Panc1 (cell line): ENCODE data around the gene PROS1. TPM values are rescaled to one million over a fixed set of nuclear protein-coding genes. Genes with fewer than 3 reads are reported as not detected.

ENCODE experiments used
- ATAC-seq: fragments of 200-7000 bp; cut with Tn5 transposase; 2 replicates; pipeline ENCODE4 v1.9.1; 2020; ENCODE audit warnings: mild to moderate bottlenecking, moderate library complexity
- BruUV-seq: library from RNA; stranded (reverse); fragments of 400-500 nt; replicated peaks from 2 replicates; lab custom pipeline; 2021; lab: Mats Ljungman, UMichigan
- CTCF ChIA-PET: fragments of 300-600 bp; sonication (Branson Sonifier 250); formaldehyde crosslinking; loops from one replicate; lab custom pipeline; 2022; ENCODE audit warnings: antibody characterized with exemption; lab: Charles Lee
- POLR2A ChIA-PET: fragments of 300-600 bp; sonication (Branson Sonifier 250); formaldehyde crosslinking; loops from one replicate; lab custom pipeline; 2022; ENCODE audit warnings: antibody characterized with exemption; lab: Charles Lee
- DNase-seq: peaks from one replicate; pipeline ENCODE4 v3.0.0-alpha.2; 2010; ENCODE audit warnings: low read depth, low spot score
- H3K27ac ChIP-seq: 2 replicates; pipeline ENCODE4 v1.5.1; 2011; ENCODE audit warnings: mild to moderate bottlenecking, low read length, inconsistent platforms
- H3K27me3 ChIP-seq: fragments of 200-500 bp; sonication (Bioruptor generic); 2 replicates; pipeline ENCODE4 v1.6.0; 2014; ENCODE audit warnings: low read length, inconsistent platforms; ENCODE audit not compliant: control insufficient read depth, insufficient read depth
- H3K36me3 ChIP-seq: fragments of 200-500 bp; sonication (Bioruptor generic); 2 replicates; pipeline ENCODE4 v1.5.1; 2014; ENCODE audit warnings: inconsistent platforms, mild to moderate bottlenecking, low read length, moderate library complexity; ENCODE audit not compliant: control insufficient read depth, insufficient read depth
- H3K4me1 ChIP-seq: 2 replicates; pipeline ENCODE4 v1.5.1; 2011; ENCODE audit warnings: inconsistent platforms, mild to moderate bottlenecking, low read length, moderate library complexity; ENCODE audit not compliant: control insufficient read depth, insufficient read depth
- H3K4me3 ChIP-seq, 2 experiments: 2 replicates each; pipeline ENCODE4 v1.5.1; 2011 to 2012; ENCODE audit warnings: low read depth in 2 of 2, low read length in 2 of 2, mild to moderate bottlenecking in 2 of 2, inconsistent platforms in 1 of 2, moderate library complexity in 1 of 2
- H3K9me3 ChIP-seq: fragments of 200-500 bp; sonication (Bioruptor generic); 2 replicates; pipeline ENCODE4 v1.5.1; 2014; ENCODE audit warnings: low read depth, mild to moderate bottlenecking, inconsistent platforms, low read length, moderate library complexity; ENCODE audit not compliant: control insufficient read depth, insufficient read depth
- CTCF ChIP-seq: fragments of 450-650 bp; IDR thresholded peaks from 2 replicates; pipeline ENCODE4 v1.5.1; 2017; ENCODE audit warnings: mild to moderate bottlenecking
- POLR2AphosphoS5 ChIP-seq: IDR thresholded peaks from 2 replicates; pipeline ENCODE4 v1.6.1; 2012; ENCODE audit warnings: mild to moderate bottlenecking, low read depth, low read length, moderate library complexity
- REST ChIP-seq, 2 experiments: IDR thresholded peaks; 2 replicates each; pipeline ENCODE4 v1.6.1; 2011 to 2012; ENCODE audit warnings: low read depth in 2 of 2, control low read depth in 1 of 2, low read length in 1 of 2, mild to moderate bottlenecking in 1 of 2, moderate library complexity in 1 of 2; ENCODE audit not compliant: insufficient read depth in 1 of 2
- SIN3A ChIP-seq: IDR thresholded peaks from 2 replicates; pipeline ENCODE4 v1.6.1; 2012; ENCODE audit warnings: low read depth, mild to moderate bottlenecking, low read length, moderate library complexity, borderline replicate concordance; ENCODE audit not compliant: insufficient read depth
- TCF7L2 ChIP-seq: IDR thresholded peaks from 2 replicates; pipeline ENCODE4 v1.6.1; 2011; ENCODE audit warnings: mild to moderate bottlenecking, low read depth, low read length, inconsistent platforms
- in situ Hi-C: cut with HindIII; loops from 2 replicates; pipeline ENCODE4 v1.10.0; 2016; ENCODE audit warnings: low sequenced_read_pairs, low pct_unique_long_range_greater_than_20kb
- intact Hi-C: fragments of 100-400 bp; cut with micrococcal nuclease; formaldehyde crosslinking; loops from one replicate; pipeline ENCODE4 v1.10.0; 2022; ENCODE audit not compliant: unreplicated experiment
- total RNA-seq: library from RNA; stranded (reverse); gene quantifications from one replicate; pipeline ENCODE4 v1.2.1, GENCODE V29; 2021; ENCODE audit not compliant: unreplicated experiment

Gene PROS1
- total RNA-seq, 1 experiment from 2014 or later = 16.8 TPM

- H3K36me3 ChIP-seq = no peaks in the 10 kb centered on the region; the same call in 1 of the 2 replicates
- H3K4me3 ChIP-seq = no peak overlapping the region
- H3K27ac ChIP-seq = no peak overlapping the region
- intact Hi-C loops (no loop called here), in situ Hi-C loops (no loop called here)
- peaks cover 9% of the 10 kb centered on the region; the same call in 1 of the 2 replicates for H3K4me1 ChIP-seq
- TF ChIP-seq SIN3A (no peak), CTCF (no peak), TCF7L2 (no peak), POLR2AphosphoS5 (no peak), REST (IDR thresholded peaks at IDR 0.05; ENCODE audit: insufficient read depth in 1 of 2, low read depth in 2 of 2, low read length in 1 of 2) (no peak)
- DNase-seq (no peak), ATAC-seq (no peak)
- POLR2A ChIA-PET = no interaction called here
- no peaks in the 10 kb centered on the region for H3K27me3 ChIP-seq
- no TSS peak for BruUV-seq
- no peaks in the 10 kb centered on the region for H3K9me3 ChIP-seq
- CTCF ChIA-PET = no interaction called here
Measured at GRCh38 chr3:93983408-93983807, 9.7 kb upstream of the PROS1 start.

- no peak for DNase-seq
- ChIA-PET POLR2A (interaction anchor here (0.7 to 0.9 kb wide), 3 partner anchors 13 to 1298 kb away, joined by 12 to 15 read pairs (median 15); no protein-coding TSS in a partner anchor), CTCF (no interaction called here)
- TF ChIP-seq REST (IDR thresholded peaks at IDR 0.05; ENCODE audit: insufficient read depth in 1 of 2, low read depth in 2 of 2, low read length in 1 of 2) (no peak), POLR2AphosphoS5 (no peak), TCF7L2 (no peak), SIN3A (no peak), CTCF (no peak)
- no TSS peak for BruUV-seq
- H3K4me1 ChIP-seq = peaks cover 9% of the 10 kb centered on the region; the same call in 1 of the 2 replicates
- peak overlapping the region; percentile 81; the same call in 1 of the 2 replicates for H3K27ac ChIP-seq
- intact Hi-C loops = no loop called here
- ATAC-seq = no peak
- H3K4me3 ChIP-seq = peak overlapping the region in 1 of 2 experiments; percentile 82; a peak in 2 of 4 replicates
- in situ Hi-C loops = no loop called here
- no peaks in the 10 kb centered on the region for H3K27me3 ChIP-seq
- no peaks in the 10 kb centered on the region for H3K9me3 ChIP-seq
- no peaks in the 10 kb centered on the region; the same call in 1 of the 2 replicates for H3K36me3 ChIP-seq
Measured at GRCh38 chr3:93981649-93982048, 8.0 kb upstream of the PROS1 start.
